ENCODE data around the gene RTN4. TPM values are rescaled to one million over a fixed set of nuclear protein-coding genes. Genes with fewer than 3 reads are reported as not detected.

Gene RTN4
- polyA plus RNA-seq, 1 donor, result 669 TPM

Other genes with a start within 250 kb of the RTN4 start
- 14.7 TPM for gene CLHC1, start 181.8 kb upstream of the RTN4 start, polyA plus RNA-seq (ENCODE audit: insufficient read length)
- gene RPS27A, start 182.2 kb upstream of the RTN4 start, polyA plus RNA-seq (ENCODE audit: insufficient read length), result 2,190 TPM
- 20.1 TPM for gene MTIF2, start 218.8 kb upstream of the RTN4 start, polyA plus RNA-seq (ENCODE audit: insufficient read length)